GM21367 (cell line): ENCODE measurements around the gene MUCL3.
"Not testable (repeated sequence)": the region's sequence is repeated elsewhere in the genome, so short reads cannot be mapped to it uniquely, and the experiment has no call there.

ENCODE experiments used
- ATAC-seq: cut with Tn5 transposase; IDR thresholded peaks from one replicate; pipeline ENCODE4 v1.9.1; 2021; ENCODE audit not compliant: unreplicated experiment

The MUCL3 gene

DNA sequence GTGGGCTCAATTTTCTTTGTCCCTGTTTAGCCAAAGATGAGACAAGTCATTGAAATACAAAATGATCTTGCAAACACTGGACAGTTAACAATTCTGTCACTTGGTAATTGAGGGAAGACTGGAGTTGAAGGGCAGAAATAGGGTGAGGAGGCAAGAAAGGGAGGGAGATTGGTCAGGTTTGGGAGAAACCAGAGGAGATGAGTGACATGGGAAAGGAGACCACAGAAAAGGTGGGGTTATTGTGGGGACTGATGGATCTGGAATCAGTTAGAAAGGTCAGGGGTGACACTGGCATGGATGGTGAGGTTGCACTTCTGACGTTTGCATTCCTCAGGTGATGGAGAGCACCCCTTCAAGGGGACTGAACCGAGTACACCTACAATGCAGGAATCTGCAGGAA, 32.1 kb upstream of the MUCL3 start:
- ATAC-seq: no peak

DNA sequence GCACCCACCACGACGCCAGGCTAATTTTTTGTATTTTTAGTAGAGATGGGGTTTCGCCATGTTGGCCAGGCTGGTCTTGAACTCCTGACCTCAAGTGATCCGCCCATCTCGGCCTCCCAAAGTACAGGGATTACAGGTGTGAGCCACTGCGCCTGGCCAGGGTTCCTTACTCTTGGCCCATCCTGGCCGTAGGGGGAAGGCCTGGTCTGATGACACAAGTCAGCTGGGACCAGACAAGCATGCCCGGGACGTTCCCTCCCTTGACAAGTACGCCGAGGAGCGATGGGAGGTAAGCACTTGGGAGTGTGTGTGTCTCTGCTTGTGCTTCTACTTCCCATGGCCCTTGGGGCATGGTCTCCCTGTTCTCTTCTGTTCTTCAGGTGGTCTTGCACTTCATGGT, 30.3 kb upstream of the MUCL3 start:
- ATAC-seq: not testable (repeated sequence)

DNA sequence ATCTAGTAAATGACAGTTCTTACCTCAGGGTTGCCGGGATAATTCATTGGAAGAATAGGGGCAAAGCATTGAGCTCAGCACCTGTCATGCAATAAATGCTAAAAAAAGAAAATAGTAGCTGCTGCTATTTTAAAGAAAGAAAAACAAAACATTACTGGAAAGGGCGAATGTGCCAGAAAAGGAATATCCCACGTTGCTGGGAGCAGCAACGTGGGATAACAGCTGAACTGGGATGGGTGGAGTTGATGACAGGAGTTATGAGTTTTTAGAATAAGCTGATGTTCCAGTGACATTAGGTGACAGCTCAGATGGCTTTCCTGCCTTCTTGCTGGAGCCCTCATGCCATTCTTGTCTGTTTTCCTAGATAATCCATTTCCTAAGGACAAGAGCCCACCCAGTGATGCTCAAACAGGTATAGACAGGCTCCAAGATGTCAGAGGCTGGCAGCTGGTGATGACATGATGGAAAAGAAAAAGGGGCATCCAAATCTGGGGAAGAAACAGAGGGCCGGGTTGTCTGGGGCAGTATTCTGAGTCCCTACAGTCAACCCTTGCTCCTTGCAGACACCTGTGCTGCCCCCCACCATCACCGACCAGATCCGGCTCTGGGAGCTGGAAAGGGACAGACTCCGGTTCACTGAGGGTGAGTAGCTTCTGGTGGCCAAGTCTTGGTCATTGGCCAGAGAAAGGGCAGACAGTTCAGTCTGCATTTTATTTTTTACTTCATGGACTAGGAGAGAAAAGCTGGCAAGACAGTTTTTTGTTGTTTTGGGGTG, 27.8 kb upstream of the MUCL3 start:
- ATAC-seq: no peak

DNA sequence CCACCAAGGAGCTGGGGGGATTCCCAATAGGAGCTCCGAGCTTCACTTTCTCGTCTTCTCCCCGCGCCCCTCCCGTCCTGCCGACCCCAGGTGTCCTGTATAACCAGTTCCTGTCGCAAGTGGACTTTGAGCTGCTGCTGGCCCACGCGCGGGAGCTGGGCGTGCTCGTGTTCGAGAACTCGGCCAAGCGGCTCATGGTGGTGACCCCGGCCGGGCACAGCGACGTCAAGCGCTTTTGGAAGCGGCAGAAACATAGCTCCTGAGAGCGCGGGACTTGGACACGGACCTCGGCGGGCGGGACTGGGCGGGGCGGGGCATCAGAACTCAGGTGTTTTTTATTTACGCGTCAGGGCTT, 27.1 kb upstream of the MUCL3 start:
- ATAC-seq: peak; percentile 5

DNA sequence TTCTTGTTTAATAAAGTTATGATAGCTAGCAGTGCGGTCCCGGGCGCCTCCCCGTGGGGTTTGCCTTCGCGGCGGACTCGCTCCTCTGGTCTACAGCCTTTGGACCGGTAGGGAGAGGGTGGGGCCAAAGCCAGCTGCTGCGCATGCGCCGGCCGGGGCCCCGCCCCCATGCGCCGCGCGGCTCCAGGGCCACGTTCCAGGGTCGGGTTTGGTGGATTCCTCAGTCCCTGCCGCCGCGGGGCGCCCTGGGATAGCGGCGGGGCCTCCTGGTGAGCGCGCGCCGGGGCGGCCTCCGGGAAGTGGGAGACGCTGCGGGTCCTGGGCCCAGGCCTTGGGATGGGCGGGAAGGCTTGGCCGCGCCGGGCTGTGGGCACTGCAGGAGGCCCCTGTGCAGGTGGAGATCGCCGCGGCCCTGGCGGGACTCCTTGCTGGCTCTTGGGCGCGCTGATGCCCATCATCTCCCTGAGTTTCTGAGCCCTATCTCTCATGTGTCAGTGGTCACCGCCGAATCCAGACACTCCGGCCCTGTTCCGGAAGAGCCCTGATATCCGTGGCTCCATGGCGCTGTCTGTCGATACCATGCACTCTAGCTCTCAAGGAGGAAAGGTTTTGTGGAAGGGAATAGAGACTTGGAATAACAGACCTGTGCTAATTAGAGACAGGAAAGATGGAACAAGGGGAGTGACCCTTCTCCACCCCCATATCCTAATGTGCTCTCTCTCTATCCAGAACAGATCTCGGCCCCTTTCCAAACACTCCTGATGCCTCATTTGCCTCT, 26.5 kb upstream of the MUCL3 start, which contains the start of gene VARS2:
VARS2 (plus strand) TSS at position 163 of the 778 bp plus-strand sequence; CDS start at position 762, 599 bp downstream.
- peak; percentile 61 for ATAC-seq

DNA sequence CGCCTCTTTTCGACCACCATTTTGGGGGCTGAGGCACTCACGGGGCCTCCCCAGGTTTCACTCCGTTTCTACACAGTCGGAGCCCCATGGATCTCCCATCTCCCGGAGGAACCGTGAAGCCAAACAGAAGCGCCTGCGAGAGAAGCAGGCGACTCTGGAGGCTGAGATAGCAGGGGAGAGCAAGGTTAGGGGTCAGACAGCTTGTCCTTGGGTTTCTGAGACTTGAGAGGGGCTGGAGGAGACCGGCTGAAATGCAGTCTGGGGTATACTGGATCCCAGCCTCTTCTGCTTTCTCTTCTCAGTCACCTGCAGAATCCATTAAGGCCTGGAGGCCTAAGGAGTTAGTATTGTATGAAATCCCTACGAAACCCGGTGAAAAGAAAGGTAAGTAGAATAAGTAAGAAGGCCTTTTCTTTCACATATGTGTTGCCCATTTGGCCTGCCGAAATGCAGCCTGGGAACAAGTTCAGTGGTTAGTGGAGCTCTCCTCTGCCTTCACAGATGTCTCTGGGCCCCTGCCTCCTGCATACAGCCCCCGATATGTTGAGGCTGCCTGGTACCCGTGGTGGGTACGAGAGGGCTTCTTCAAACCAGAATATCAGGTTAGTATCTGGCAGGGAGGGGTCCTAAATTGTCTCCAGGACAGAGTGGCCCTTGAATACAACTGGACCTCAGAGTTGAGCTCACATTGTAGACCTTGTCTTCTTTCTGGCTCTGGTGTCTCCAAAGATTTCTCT, 25.8 kb upstream of the MUCL3 start:
- ATAC-seq: no peak

DNA sequence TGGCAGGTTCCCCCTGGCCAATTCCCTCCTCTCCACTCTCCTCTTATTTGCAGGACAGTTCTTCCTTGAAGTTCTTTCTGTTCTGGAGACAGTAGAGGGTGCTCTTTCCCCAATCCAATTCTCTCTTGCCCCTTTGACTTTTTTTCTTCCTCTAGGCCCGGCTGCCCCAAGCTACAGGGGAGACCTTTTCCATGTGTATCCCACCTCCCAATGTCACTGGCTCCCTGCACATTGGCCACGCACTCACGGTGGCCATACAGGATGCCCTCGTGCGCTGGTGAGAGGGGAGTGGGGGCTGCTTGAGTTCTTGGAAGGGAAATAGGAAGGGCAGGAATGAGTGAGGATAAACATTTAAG, 25.2 kb upstream of the MUCL3 start:
- ATAC-seq: no peak

DNA sequence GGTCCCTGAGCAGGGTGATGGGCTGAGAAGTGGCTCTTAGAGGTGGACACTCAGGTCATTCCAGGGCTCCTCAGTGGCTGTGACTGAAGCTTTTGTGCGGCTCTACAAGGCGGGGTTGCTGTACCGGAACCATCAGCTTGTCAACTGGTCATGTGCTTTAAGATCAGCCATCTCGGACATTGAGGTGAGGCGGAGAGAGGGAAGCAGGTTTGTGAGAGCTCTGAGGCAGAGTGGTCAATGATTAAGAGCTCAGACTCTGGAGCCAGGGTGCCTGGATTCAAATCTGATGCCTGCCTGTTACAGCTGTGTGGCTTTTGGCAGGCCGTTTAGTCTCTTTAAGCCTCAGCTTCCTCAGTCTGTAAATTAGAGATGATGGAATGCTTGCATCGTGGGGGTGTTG, 23.7 kb upstream of the MUCL3 start:
- no peak for ATAC-seq

DNA sequence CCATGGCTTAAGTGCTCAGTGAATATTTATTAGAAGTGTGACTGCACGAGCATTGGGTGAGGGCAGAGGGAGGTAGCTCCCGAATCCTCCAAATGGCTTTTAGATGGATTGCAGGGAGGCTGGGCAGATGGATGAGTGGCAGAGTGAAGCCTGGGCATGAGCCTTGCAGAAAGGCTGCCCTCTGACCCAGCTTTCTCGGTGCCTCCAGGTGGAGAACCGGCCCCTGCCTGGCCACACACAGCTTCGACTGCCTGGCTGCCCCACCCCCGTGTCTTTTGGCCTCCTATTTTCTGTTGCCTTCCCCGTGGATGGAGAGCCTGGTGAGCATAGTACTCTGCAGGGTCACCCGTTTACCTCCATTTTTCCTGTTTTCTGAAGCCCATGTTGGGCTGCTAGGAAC, 23.3 kb upstream of the MUCL3 start:
- ATAC-seq: no peak

DNA sequence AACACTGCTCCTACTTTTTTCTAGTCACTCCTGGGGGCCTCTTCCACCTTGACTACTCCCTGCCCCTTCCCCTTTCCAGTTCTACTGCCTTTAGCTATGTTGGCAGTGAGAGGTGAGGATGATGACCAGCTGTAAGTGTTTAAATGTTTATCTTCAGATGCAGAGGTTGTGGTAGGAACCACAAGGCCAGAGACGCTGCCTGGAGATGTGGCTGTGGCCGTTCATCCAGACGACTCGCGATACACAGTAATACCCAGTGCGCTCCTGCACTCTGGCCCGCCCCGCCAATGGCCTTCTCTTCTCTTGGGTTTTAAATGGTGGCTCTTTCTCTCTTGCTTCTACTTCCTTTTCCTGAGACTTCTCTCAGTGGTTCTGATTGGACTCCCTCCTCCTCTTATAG, 22.1 kb upstream of the MUCL3 start:
- no peak for ATAC-seq

DNA sequence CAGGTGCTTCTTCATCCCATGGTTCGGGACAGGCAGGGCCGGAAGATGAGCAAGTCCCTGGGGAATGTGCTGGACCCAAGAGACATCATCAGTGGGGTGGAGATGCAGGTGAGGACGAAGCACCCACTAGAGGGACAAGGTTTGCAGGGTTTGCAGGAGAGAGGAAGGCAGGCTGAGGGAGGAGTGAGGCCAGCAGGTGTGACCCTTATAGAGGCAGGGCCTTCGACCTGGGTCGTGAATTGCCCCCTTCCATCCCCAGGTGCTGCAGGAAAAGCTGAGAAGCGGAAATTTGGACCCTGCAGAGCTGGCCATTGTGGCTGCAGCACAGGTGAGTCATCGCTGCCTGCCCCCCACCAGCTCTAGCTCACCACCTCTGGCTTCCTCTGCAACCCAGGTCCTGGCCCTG, 18.3 kb upstream of the MUCL3 start:
- ATAC-seq: no peak

DNA sequence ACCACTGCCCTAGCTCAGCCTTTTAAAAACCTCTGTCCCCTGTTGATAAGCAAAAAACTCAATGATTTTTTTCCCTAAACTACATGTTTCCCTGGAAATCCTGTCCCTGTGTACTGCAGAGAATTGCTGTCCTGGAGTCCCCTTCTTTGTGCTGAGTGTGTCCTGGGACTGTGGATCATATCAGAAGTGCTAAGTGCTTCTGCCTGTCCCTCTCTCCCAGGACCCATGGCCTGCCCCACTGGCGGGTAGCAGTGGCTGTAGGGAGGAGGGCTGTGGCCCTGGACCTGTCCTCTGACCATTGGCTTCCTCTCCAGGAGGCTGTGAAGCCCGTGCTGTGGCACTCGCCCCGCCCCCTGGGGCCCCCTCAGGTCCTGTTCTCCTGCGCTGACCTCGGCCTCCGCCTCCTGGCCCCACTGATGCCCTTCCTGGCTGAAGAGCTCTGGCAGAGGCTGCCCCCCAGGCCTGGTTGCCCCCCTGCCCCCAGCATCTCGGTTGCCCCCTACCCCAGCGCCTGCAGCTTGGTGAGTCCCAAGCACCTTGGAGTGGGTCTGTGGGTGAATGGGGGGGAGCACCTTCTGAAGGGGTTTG, 16.6 kb upstream of the MUCL3 start:
- ATAC-seq: not testable (repeated sequence)

DNA sequence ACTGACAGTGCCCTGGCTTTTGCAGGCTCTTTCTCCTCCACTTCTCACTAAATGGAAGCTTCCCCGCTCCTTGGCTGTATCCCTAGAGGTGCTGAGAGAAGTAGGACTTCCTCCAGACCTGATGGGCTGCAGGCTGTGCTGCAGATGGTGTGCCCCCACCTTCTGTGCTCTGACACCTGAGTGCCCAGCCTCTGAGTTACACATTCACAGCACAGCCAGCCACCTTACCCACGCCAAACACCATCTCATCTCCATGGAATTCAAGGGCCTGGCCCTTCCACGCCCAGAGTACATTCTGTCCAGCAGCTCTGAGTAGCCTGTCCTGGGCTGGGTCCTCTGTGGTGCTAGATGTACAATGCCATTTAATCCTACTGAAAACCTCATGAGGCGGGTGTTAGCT, 14.1 kb upstream of the MUCL3 start:
- ATAC-seq: no peak

DNA sequence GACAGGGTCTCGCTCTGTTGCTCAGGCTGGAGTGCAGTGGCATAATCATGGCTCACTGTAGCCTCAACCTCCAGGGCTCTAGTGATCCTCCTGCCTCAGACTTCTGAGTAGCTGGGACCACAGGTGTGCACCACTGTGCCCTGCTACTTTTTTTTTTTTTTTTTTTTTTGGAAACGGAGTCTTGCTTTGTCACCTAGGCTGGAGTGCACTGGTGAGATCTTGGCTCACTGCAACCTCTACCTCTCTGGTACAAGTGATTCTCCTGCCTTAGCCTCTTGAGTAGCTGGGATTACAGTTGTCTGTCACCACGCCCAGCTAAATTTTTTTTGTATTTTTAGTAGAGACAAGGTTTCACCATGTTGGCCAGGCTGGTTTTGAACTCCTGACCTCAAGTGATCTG, 13.7 kb upstream of the MUCL3 start:
- ATAC-seq: not testable (repeated sequence)

DNA sequence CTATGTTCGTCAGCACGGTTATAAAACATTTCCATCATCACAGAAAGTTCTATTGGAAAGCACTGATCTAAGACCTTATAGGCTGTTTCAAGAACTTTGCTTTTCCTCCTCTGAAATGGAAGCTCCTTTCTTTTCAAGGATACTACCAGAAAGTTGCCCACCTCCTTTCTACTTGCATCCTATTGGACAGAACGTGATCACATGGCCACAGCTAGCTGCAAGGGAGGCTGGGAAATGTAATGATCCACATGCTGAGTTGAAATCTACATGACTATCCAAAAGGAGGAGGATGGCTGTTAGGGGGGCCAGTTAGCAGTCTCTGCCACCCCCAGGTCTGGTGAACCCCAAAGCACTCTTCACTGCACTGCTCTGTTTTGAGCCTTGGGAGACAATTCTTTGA, 12.1 kb upstream of the MUCL3 start:
- no peak for ATAC-seq

DNA sequence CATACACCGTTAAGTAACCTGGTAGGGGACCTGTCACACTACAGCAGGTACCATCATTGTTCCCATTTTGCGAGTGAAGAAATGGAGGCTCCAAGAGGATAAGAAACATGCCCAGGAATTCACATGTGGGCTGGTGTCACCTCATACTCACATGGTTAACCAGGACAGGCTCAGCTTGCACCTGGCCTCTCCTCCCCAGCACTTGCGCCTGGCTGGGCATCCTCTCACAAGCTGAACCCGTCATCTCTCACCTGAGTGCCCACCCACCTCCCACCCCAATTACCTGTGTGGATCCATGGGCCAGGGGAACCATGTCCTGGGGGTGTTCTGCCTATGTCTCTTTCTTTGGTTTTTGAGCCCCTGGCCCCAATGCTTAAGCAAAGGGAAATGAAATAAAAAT, 10.3 kb upstream of the MUCL3 start:
- no peak for ATAC-seq

DNA sequence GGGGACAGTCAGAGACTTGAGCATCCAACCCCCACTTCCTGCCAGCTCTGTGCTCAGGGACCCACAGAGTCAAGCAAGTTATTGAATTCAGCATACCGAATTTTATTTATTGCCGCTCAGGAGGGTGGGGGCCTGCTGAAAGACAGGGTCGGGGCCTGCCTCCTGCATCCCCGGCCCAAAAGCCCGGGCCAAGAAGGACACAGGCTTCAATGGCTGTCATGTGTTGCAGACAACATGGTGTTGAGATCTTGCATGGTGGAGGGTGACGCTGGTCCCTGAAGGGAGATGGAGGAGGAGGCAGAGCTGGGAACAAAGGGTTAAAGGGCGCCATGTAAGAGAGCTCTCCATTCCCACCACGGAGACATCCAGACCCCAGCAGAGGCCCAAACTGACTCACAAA, 9.5 kb upstream of the MUCL3 start:
- ATAC-seq: no peak

DNA sequence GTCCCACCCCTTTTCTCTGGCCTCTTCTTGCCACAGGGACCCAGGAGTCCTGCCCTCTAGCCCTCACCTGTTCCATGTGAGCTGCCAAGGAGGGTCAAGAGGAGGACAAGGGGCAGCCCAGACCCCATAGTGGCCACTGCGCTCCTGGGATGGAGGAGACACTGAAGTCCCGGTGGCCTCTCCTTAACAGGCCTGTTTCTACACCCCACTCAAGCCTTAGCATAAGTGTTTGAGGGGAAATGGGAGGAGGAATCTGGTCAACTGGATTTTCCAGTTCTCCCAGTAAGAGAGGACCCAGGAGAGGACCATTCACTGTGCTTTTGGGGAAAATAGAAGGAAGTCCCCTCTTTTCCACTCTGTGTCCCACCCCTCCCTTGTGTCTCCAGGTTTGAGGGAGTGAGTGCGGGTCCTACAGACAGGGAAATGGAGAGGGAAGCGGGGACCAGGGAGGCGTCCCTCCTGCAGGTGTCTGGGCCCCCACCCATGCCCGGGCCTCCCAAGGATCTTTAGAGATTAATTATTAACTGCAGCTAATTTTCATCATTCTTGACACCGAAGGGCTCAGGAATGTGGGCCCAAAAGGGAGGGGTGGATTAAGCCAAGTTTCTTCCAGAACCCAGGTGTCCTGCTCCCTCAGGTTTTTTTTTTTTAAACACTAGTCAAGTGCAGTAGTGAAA, 8.7 kb upstream of the MUCL3 start, which contains the start of gene SFTA2:
SFTA2 (minus strand) TSS at position 202 of the 677 bp plus-strand sequence; CDS start at position 128, 74 bp downstream.
- no peak for ATAC-seq

DNA sequence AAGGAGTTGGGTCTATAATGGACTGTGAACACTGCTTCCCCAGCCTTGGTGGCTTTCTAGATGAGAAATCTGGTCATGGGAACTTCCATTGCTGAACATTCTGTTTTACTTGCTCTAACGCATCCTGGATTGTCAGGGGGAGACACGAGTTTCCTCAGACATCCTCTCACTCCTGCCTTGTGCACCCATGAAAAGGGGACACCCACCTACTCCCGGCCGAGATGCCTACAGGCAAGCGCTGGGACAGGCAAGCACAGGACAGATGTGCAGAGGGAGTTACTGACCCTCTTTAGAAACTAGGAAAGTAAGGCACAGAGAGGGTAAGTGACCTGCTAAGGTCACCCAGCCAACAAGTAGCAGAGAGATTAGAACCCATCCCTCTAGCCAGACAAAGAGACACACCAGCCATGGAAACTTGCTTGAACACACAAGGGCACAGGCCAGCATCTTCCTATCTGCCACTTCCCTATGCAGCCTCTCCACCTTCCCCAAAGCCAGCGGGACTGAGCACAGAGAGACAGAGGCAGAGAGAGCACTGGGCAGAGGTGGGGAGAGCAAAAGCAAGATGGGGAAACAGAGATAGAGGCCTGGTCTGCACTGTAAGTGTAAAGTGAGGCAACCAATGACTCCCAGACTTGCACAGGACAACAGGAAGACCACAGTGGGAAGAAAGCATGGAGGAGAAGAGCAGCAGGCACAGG, 8.0 kb upstream of the MUCL3 start:
- no peak for ATAC-seq

DNA sequence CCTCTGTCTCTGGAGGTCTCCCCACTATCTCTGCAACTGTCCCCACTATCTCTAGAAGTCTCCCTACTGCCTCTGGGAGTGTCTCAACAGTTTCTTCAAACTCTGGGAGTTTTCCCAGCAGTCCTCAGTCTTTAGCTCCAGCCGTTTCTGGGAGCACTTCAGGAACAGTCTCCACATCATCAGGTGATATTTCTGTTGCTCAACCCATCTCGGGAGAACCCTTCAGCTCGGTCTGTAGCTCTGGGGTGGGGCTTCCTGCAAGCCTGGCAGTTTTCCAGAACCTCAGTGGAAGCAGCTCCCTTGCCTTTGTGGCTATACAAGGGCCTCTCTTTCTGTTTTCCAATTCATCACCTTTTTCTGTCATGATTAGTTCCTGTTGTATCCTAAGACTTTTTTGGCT, 5.8 kb upstream of the MUCL3 start:
- no peak for ATAC-seq
